Activated naive CD8-positive, alpha-beta T cell treated with anti-CD3 and anti-CD28 coated beads, Interleukin-2, amount 10 ng/mL, durations not matched to agents 7 days and 5 days (primary cell): ENCODE results near the gene KLRC3. TPM values are rescaled to one million over a fixed set of nuclear protein-coding genes. Genes with fewer than 3 reads are reported as not detected.
"Not testable (repeated sequence)": the region's sequence is repeated elsewhere in the genome, so short reads cannot be mapped to it uniquely, and the experiment has no call there.

ENCODE experiments used
- ATAC-seq: fragments of 150-1000 bp; cut with Tn5 transposase; one replicate; pipeline ENCODE4 v1.10.0; 2021; ENCODE audit warnings: low read depth, moderate library complexity
- POLR2A ChIA-PET: fragments of 350-600 bp; sonication (Branson Sonifier 250); formaldehyde crosslinking; loops from one replicate; lab custom pipeline; 2021; ENCODE audit warnings: antibody characterized with exemption; lab: Charles Lee
- DNase-seq: peaks from one replicate; pipeline ENCODE4 v3.0.0; 2021
- H3K27ac Mint-ChIP-seq: one replicate; pipeline ENCODE4 v1.8.0; 2022; ENCODE audit warnings: mild to moderate bottlenecking, mixed read lengths
- H3K27me3 Mint-ChIP-seq: one replicate; pipeline ENCODE4 v1.8.0; 2022; ENCODE audit warnings: mild to moderate bottlenecking, moderate library complexity, mixed read lengths
- H3K36me3 Mint-ChIP-seq: one replicate; pipeline ENCODE4 v1.8.0; 2021; ENCODE audit warnings: mild to moderate bottlenecking, mixed read lengths
- H3K4me1 Mint-ChIP-seq: one replicate; pipeline ENCODE4 v1.8.0; 2021; ENCODE audit warnings: mixed read lengths
- H3K4me3 Mint-ChIP-seq: one replicate; pipeline ENCODE4 v1.8.0; 2022; ENCODE audit warnings: mild to moderate bottlenecking, moderate library complexity, mixed read lengths
- H3K9me3 Mint-ChIP-seq: one replicate; pipeline ENCODE4 v1.8.0; 2021; ENCODE audit warnings: mixed read lengths
- total RNA-seq, 2 experiments: library from RNA; stranded (reverse); gene quantifications; one replicate each; pipeline ENCODE4 v1.2.3, GENCODE V29; 2021

The KLRC3 gene
- total RNA-seq, 2 experiments from 2014 or later = 3.0 to 5.6 TPM

GRCh38 chr12:10395390-10395998, 24.9 kb downstream of the KLRC3 start:
- peak; percentile 35 for DNase-seq
- Mint-ChIP-seq H3K4me1 (peaks cover 60% of the 10 kb centered on the region), H3K27ac (peak overlapping the region; percentile 94)

DNA sequence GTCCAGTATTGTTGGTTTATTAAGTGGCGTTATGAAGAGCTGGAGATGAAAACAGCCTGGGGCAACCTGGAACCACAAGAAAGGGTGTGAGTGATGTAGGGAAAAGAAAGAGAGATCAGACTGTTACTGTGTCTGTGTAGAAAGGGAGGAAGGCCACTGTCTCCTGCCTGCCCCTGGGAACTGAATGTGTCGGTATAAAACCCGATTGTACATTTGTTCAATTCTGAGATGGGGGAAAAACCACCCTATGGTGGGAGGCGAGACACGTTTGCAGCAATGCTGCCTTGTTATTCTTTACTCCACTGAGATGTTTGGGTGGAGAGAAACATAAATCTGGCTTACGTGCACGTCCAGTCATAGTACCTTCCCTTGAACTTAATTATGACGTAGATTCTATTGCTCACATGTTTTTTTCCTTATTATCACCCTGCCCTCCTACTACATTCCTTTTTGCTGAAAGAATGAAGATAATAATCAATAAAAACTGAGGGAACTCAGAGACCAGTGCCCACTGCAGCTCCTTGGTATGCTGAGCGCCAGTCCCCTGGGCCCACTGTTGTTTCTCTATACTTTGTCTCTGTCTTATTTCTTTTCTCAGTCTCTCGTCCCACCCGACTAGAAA, 25.8 kb downstream of the KLRC3 start:
- not testable (repeated sequence) for H3K9me3 Mint-ChIP-seq, H3K27me3 Mint-ChIP-seq, H3K36me3 Mint-ChIP-seq
- DNase-seq (peak; percentile 47), ATAC-seq (peak; percentile 45)
- Mint-ChIP-seq H3K27ac (peak overlapping the region; percentile 94), H3K4me3 (peak overlapping the region; percentile 69), H3K4me1 (peaks cover 61% of the 10 kb centered on the region)
- POLR2A ChIA-PET = interaction anchor here (1.2 to 8.4 kb wide), 9 partner anchors 8 to 639 kb away, joined by 4 to 117 read pairs (median 5); partner anchors contain the start of gene KLRC4

More at GRCh38 chr12:10395390-10395998, 24.9 kb downstream of the KLRC3 start:
- POLR2A ChIA-PET = interaction anchor here (0.7 to 8.4 kb wide), 11 partner anchors 9 to 639 kb away, joined by 3 to 117 read pairs (median 5); partner anchors contain the start of gene KLRC4
- peaks cover 4% of the 10 kb centered on the region for H3K36me3 Mint-ChIP-seq
- no peaks in the 10 kb centered on the region for H3K27me3 Mint-ChIP-seq
- peak overlapping the region; percentile 69 for H3K4me3 Mint-ChIP-seq
- H3K9me3 Mint-ChIP-seq = no peaks in the 10 kb centered on the region
- peak; percentile 55 for ATAC-seq

DNA sequence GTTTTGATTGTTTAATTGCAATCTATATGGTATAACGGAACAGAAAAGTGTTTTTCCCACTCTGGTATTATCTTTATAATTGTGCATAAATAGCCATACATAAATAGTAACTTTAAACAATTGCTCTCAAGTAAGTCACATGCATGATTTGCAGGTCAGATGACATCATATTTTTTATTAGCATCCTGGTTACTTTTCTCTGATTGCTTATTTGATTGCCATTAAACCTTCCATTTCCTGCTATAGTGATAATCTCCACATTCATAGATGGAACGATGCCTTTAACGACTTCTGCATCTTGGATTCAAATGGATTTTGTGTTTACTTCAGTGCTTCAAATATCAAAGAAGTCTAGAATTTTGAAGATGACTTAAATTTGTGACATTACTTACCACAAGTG, 27.1 kb downstream of the KLRC3 start:
- H3K9me3 Mint-ChIP-seq = no peaks in the 10 kb centered on the region
- H3K27ac Mint-ChIP-seq = peak overlapping the region; percentile 76
- H3K4me3 Mint-ChIP-seq = peak overlapping the region; percentile 67
- DNase-seq = no peak
- no peaks in the 10 kb centered on the region for H3K27me3 Mint-ChIP-seq
- POLR2A ChIA-PET = interaction anchor here (0.7 to 8.4 kb wide), 17 partner anchors 7 to 745 kb away, joined by 3 to 117 read pairs (median 5); partner anchors contain the start of genes CLEC2B and CLEC2D
- H3K36me3 Mint-ChIP-seq = peaks cover 11% of the 10 kb centered on the region
- H3K4me1 Mint-ChIP-seq = peaks cover 59% of the 10 kb centered on the region
- ATAC-seq = no peak

GRCh38 chr12:10392394-10392930, 27.9 kb downstream of the KLRC3 start:
- ATAC-seq (peak; percentile 48), DNase-seq (no peak)
- Mint-ChIP-seq H3K27me3 (no peaks in the 10 kb centered on the region), H3K27ac (peak overlapping the region; percentile 93), H3K36me3 (peaks cover 12% of the 10 kb centered on the region), H3K9me3 (no peaks in the 10 kb centered on the region), H3K4me1 (peaks cover 54% of the 10 kb centered on the region), H3K4me3 (peak overlapping the region; percentile 81)
- POLR2A ChIA-PET = interaction anchor here (0.5 to 8.4 kb wide), 18 partner anchors 10 to 744 kb away, joined by 3 to 117 read pairs (median 4); partner anchors contain the start of genes CD69, CLEC2B and CLEC2D

DNA sequence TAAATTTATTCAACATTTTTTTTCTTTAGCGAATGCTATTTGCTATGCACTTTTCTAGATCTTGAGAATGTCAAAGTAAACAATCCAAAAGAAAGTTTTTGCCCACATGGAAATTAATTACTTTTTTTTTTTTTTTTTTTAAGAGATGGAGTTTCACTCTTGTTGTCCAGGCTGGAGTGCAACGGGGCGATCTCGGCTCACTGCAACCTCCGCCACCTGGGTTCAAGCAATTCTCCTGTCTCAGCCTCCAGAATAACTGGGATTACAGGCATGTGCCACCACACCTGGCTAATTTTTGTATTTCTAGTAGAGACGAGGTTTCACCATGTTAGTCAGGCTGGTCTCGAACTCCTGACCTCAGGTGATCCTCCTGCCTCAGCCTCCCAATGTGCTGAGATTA, 29.4 kb downstream of the KLRC3 start:
- not testable (repeated sequence) for H3K27me3 Mint-ChIP-seq, ATAC-seq, H3K9me3 Mint-ChIP-seq, DNase-seq
- peak overlapping the region; percentile 81 for H3K27ac Mint-ChIP-seq
- peaks cover 18% of the 10 kb centered on the region for H3K36me3 Mint-ChIP-seq
- POLR2A ChIA-PET = interaction anchor here (0.7 to 8.4 kb wide), 9 partner anchors 9 to 635 kb away, joined by 3 to 117 read pairs (median 8); partner anchors contain the start of gene CD69
- peak overlapping the region; percentile 60 for H3K4me3 Mint-ChIP-seq
- peaks cover 53% of the 10 kb centered on the region for H3K4me1 Mint-ChIP-seq

DNA sequence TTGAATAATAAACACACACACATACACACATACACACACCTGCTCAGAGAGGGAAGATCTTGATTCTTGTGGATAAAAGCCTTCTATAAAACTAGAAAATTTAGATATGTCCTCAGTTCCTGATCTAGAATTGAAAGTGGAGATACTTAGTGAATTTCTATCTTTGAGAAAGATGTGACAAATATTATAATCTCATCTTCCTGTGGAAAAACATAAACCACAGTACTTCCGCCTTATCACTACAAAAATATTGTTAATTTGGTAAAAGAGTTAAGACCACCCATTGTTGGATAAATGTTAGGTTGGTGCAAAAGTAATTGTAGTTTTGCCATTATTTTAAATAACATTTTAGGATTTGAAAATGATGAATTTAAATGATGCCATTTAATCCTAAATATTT, 30.5 kb downstream of the KLRC3 start, which contains the start of gene KLRK1:
TSS of gene KLRK1 (minus strand) at position 138 of the 400 bp plus-strand sequence. CDS start 1,231 bp downstream, outside the sequence.
- Mint-ChIP-seq H3K4me3 (peak within 1 kb of the TSS; percentile 84), H3K27ac (peak within 1 kb of the TSS; percentile 89)

DNA sequence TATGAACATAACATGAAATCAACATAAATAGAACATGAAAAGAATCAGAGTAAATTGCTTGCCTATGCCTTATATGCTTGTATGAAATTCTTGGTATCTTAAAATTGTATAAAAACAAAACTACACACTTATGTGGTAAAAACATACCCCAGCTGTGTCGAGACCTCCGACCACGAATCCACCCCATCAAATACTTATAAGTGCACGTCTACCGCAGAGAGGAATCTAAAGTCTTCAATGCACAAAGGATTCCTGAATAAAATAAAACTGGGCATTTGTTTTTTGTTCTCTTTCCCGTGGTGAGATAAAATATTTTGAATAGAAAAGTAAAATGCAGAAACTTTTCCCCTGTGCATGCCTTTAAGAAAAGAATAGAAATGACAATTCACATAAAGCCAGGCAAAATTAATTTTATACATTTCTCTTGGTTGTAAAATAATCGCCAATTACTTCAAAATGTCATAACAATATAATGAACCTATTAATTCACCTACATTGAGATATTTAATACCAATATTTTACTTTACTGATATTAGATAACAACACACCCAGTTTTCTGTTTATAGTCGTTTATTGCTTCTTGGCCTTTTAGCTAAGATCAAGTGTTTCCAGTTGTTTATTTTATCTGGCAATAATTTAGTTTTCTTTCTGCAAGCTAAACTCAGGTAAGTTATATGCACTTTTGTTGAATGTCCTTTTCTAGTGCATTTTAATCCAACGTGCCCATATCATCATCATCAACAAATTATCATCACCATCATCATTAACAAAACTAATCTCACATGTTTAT, 31.6 kb downstream of the KLRC3 start:
- no peaks in the 10 kb centered on the region for H3K27me3 Mint-ChIP-seq
- peaks cover 53% of the 10 kb centered on the region for H3K4me1 Mint-ChIP-seq
- no peak for DNase-seq
- H3K27ac Mint-ChIP-seq = peak overlapping the region; percentile 89
- H3K4me3 Mint-ChIP-seq = peak overlapping the region; percentile 84
- no peak for ATAC-seq
- H3K9me3 Mint-ChIP-seq = no peaks in the 10 kb centered on the region
- POLR2A ChIA-PET = interaction anchor here (0.9 to 5.5 kb wide), 13 partner anchors 7 to 720 kb away, joined by 3 to 87 read pairs (median 9); partner anchors contain the start of genes CD69 and CLEC2D
- peaks cover 36% of the 10 kb centered on the region for H3K36me3 Mint-ChIP-seq

More for the DNA sequence above, 30.5 kb downstream of the KLRC3 start, which contains the start of gene KLRK1:
- no peaks in the 10 kb centered on the region for H3K27me3 Mint-ChIP-seq
- no peak for ATAC-seq
- H3K4me1 Mint-ChIP-seq = peaks cover 51% of the 10 kb centered on the region
- H3K9me3 Mint-ChIP-seq = no peaks in the 10 kb centered on the region
- peaks cover 27% of the 10 kb centered on the region for H3K36me3 Mint-ChIP-seq
- POLR2A ChIA-PET = interaction anchor here (0.9 to 8.4 kb wide), 8 partner anchors 8 to 629 kb away, joined by 3 to 117 read pairs (median 25); partner anchors contain the start of gene CD69
- no peak for DNase-seq

DNA sequence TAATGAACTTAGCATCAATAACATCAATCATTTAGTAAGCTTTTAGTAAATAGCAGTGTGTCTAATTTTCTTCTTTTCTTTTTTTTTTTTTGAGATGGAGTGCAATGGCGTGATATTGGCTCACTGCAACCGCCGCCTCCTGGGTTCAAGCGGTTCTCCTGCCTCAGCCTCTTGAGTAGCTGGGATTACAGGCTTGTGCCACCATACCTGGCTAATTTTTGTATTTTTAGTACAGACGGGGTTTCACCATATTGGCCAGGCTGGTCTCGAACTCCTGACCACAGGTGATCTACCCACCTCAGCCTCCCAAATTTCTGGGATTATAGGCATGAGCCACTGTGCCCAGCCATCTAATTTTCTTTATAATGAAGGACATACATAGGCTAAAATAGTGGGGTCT, 32.9 kb downstream of the KLRC3 start:
- Mint-ChIP-seq H3K4me1 (peaks cover 51% of the 10 kb centered on the region), H3K27ac (peak overlapping the region; percentile 89)
- not testable (repeated sequence) for H3K9me3 Mint-ChIP-seq

DNA sequence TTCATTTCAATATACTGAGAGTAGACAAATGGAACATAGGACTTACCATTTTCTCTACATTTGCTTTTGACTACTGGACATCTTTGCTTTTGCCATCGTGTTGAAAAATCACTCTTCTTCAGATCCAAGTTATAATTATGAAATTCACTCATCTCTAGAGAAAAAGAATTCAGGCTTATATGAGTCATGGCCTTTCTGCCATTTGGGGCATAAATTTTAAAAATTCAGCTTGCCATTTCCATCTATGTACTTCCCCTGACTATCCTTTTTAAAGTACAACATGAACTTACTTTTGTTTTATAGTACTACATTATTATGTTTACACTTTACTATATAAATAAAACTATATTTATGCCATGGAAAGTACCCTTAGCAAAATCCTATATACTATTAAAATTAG, 33.5 kb downstream of the KLRC3 start:
- peak overlapping the region; percentile 89 for H3K27ac Mint-ChIP-seq
- no peaks in the 10 kb centered on the region for H3K27me3 Mint-ChIP-seq
- DNase-seq (no peak), ATAC-seq (no peak)
- H3K4me3 Mint-ChIP-seq = peak overlapping the region; percentile 84
- POLR2A ChIA-PET = interaction anchor here (0.6 to 5.5 kb wide), 17 partner anchors 9 to 1972 kb away, joined by 3 to 87 read pairs (median 9); partner anchors contain the start of genes CLEC2B and GABARAPL1
- no peaks in the 10 kb centered on the region for H3K9me3 Mint-ChIP-seq
- peaks cover 52% of the 10 kb centered on the region for H3K4me1 Mint-ChIP-seq
- H3K36me3 Mint-ChIP-seq = peaks cover 52% of the 10 kb centered on the region

More for the DNA sequence above, 32.9 kb downstream of the KLRC3 start:
- not testable (repeated sequence) for DNase-seq, ATAC-seq, H3K27me3 Mint-ChIP-seq
- H3K36me3 Mint-ChIP-seq = peaks cover 46% of the 10 kb centered on the region
- POLR2A ChIA-PET = interaction anchor here (0.6 to 5.5 kb wide), 18 partner anchors 8 to 714 kb away, joined by 3 to 87 read pairs (median 8); partner anchors contain the start of genes CD69, CLEC2B and GABARAPL1
- H3K4me3 Mint-ChIP-seq = peak overlapping the region; percentile 84

DNA sequence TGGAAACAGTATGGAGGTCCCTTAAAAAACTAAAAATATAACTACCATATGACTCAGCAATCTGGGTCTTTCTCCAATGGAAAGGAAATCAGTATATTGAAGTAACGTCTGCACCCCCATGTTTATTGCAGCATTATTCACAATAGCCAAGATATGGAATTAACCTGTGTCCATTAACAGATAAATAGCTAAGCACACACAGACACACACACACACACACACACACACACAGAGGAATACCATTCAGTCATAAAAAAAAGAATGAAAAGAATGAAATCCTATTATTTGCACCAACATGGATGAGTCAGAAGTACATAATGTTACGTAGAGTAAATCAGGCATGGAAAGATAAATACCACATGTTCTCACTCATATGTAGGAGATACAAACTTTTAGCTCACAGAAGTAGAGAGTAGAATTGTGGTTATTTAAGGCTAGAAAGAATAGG, 35.2 kb downstream of the KLRC3 start:
- H3K4me3 Mint-ChIP-seq = peak overlapping the region; percentile 84
- peaks cover 63% of the 10 kb centered on the region for H3K36me3 Mint-ChIP-seq
- H3K27ac Mint-ChIP-seq = peak overlapping the region; percentile 88
- POLR2A ChIA-PET = interaction anchor here (0.6 to 5.5 kb wide), 17 partner anchors 11 to 729 kb away, joined by 3 to 87 read pairs (median 4); partner anchors contain the start of genes CD69, GABARAPL1 and KLRC4
- no peaks in the 10 kb centered on the region for H3K9me3 Mint-ChIP-seq
- DNase-seq (no peak), ATAC-seq (peak; percentile 43)
- H3K4me1 Mint-ChIP-seq = peaks cover 61% of the 10 kb centered on the region
- no peaks in the 10 kb centered on the region for H3K27me3 Mint-ChIP-seq

DNA sequence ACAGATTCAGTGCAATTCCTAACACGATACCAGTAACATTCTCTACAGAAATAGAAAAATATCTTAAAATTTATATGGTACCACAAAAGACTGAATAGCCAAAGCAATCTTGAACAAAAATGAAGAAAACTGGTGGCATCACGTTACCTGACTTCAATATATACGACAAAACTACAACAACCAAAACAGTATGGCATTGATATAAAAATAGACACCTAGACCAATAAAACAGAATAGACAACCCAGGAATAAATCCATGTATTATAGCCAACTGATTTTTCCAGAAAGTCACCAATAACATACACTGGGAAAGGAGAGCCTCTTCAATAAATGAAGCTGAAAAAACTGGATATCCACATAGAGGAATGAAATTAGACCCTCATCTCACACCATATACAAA, 36.2 kb downstream of the KLRC3 start:
- H3K27ac Mint-ChIP-seq = peak overlapping the region; percentile 88
- peak overlapping the region; percentile 84 for H3K4me3 Mint-ChIP-seq
- H3K36me3 Mint-ChIP-seq = peaks cover 64% of the 10 kb centered on the region
- POLR2A ChIA-PET = interaction anchor here (0.9 to 5.5 kb wide), 7 partner anchors 12 to 623 kb away, joined by 3 to 87 read pairs (median 9); no protein-coding TSS in a partner anchor
- H3K9me3 Mint-ChIP-seq = no peaks in the 10 kb centered on the region
- H3K27me3 Mint-ChIP-seq = no peaks in the 10 kb centered on the region
- peaks cover 57% of the 10 kb centered on the region for H3K4me1 Mint-ChIP-seq
- DNase-seq = no peak
- ATAC-seq = no peak
